Neural progenitor cell (in vitro differentiated cells): Measurements from ENCODE around the gene NMS. TPM values are rescaled to one million over a fixed set of nuclear protein-coding genes. Genes with fewer than 3 reads are reported as not detected.
A peak's percentile ranks its signal among the peaks of the same experiment; 100 is the strongest.

Source experiments
- DNase-seq: peaks from one replicate; pipeline ENCODE4 v3.0.0-alpha.2; 2016; ENCODE audit warnings: low spot score
- H2AFZ ChIP-seq: fragments of 200-600 bp; sonication (generic); replicated peaks from 2 replicates; pipeline ENCODE4 v1.6.1; 2016; ENCODE audit warnings: antibody characterized with exemption
- H3F3A ChIP-seq: fragments of 200-600 bp; sonication (generic); 2 replicates; pipeline ENCODE4 v1.6.1; 2016; ENCODE audit warnings: antibody characterized with exemption, low read depth
- H3K27ac ChIP-seq: fragments of 200-600 bp; sonication (generic); 2 replicates; pipeline ENCODE4 v1.5.1; 2016; ENCODE audit warnings: mild to moderate bottlenecking
- H3K27me3 ChIP-seq: fragments of 200-600 bp; sonication (generic); 2 replicates; pipeline ENCODE4 v1.6.1; 2016; ENCODE audit warnings: mild to moderate bottlenecking, moderate library complexity
- H3K36me3 ChIP-seq: fragments of 200-600 bp; sonication (generic); 2 replicates; pipeline ENCODE4 v1.5.1; 2016
- H3K4me1 ChIP-seq: fragments of 200-600 bp; sonication (generic); 2 replicates; pipeline ENCODE4 v1.6.1; 2016; ENCODE audit warnings: mixed run types
- H3K4me2 ChIP-seq: fragments of 200-600 bp; sonication (generic); 2 replicates; pipeline ENCODE4 v1.6.1; 2016
- H3K4me3 ChIP-seq: fragments of 200-600 bp; sonication (generic); 2 replicates; pipeline ENCODE4 v1.5.1; 2016
- H3K79me2 ChIP-seq: fragments of 200-600 bp; sonication (generic); 2 replicates; pipeline ENCODE4 v1.6.1; 2016; ENCODE audit warnings: low read depth
- H3K9ac ChIP-seq: fragments of 200-600 bp; sonication (generic); 2 replicates; pipeline ENCODE4 v1.6.1; 2016
- H3K9me3 ChIP-seq: fragments of 200-600 bp; sonication (generic); 2 replicates; pipeline ENCODE4 v1.5.1; 2016; ENCODE audit warnings: low read depth
- H4K20me1 ChIP-seq: fragments of 200-600 bp; sonication (generic); 2 replicates; pipeline ENCODE4 v1.6.1; 2016; ENCODE audit warnings: low read depth
- H3K27ac Mint-ChIP-seq: 3 replicates; pipeline ENCODE4 v1.8.0; 2021; ENCODE audit warnings: mixed read lengths
- H3K27me3 Mint-ChIP-seq: 2 replicates; pipeline ENCODE4 v1.8.0; 2022; ENCODE audit warnings: low read depth, mild to moderate bottlenecking, inconsistent platforms, moderate library complexity, mixed read lengths; ENCODE audit not compliant: insufficient read depth
- H3K36me3 Mint-ChIP-seq: 3 replicates; pipeline ENCODE4 v1.8.0; 2021; ENCODE audit warnings: mixed read lengths
- H3K4me1 Mint-ChIP-seq: 3 replicates; pipeline ENCODE4 v1.8.0; 2021; ENCODE audit warnings: mixed read lengths
- H3K4me3 Mint-ChIP-seq: 3 replicates; pipeline ENCODE4 v1.8.0; 2021; ENCODE audit warnings: mild to moderate bottlenecking, moderate library complexity, mixed read lengths
- H3K9me3 Mint-ChIP-seq: 3 replicates; pipeline ENCODE4 v1.8.0; 2020; ENCODE audit warnings: mixed read lengths
- EZH2 ChIP-seq: fragments of 200-600 bp; sonication (generic); IDR thresholded peaks from 2 replicates; pipeline ENCODE4 v1.6.1; 2017; ENCODE audit warnings: antibody characterized with exemption, mild to moderate bottlenecking, moderate library complexity
- EZH2phosphoT487 ChIP-seq: fragments of 200-600 bp; sonication (generic); IDR thresholded peaks from 2 replicates; pipeline ENCODE4 v1.6.1; 2017; ENCODE audit warnings: antibody characterized with exemption
- total RNA-seq: library from RNA; depleted of rRNA; stranded (reverse); fragments of >200 nt; gene quantifications from 2 replicates; pipeline ENCODE4 v1.2.3, GENCODE V29; 2015; ENCODE audit warnings: low replicate concordance
- TF ChIP-seq, protein P1 (sequence below): fragments of 200-600 bp; sonication (generic); IDR thresholded peaks from 2 replicates; pipeline ENCODE4 v1.5.1; 2017; ENCODE audit warnings: antibody characterized with exemption, mild to moderate bottlenecking

Gene NMS
- total RNA-seq, 1 donor from 2014 or later, result not detected

DNA sequence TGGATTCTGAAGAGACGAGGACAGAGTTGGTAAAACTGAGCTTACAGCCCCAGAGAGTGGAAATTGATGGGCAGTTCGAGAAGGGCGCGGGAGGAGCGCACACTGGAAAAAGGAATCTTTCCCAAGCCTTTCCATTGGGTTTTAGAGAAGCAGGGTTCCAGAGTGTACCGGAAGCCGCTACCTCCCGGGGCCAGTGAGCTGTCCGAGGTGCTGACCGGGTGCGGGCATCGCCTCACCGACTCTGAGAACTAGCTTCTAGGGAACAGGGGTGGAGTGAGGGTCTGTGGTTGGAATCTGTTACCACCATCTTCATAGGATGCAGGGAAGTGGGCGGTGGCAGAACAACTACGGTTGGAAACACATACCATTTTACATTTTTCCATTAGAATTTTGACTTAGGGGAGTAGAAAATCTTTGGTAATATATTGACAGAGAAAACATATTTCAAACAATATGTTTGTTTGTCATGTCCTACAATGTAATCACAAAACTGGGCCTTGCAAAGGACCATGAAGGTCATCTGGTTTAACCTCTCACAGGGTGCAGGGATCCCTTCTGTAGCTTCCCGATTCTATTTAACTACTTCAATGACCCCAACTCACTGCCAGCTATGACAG is 724 bp downstream of the NMS start:
- Histone ChIP-seq H3K4me2 (no peak overlapping the region), H3K4me1 (no peaks in the 10 kb centered on the region), H3K27ac (no peak overlapping the region), H3F3A (no peaks in the 10 kb centered on the region), H4K20me1 (no peaks in the 10 kb centered on the region), H3K4me3 (no peak overlapping the region), H3K36me3 (no peaks in the 10 kb centered on the region), H3K9me3 (no peaks in the 10 kb centered on the region), H3K27me3 (peaks cover 5% of the 10 kb centered on the region), H3K9ac (no peak overlapping the region), H2AFZ (no peak overlapping the region), H3K79me2 (no peaks in the 10 kb centered on the region)
- DNase-seq, result peak; percentile 80
- H3K27ac Mint-ChIP-seq, result no peak overlapping the region
- no peak overlapping the region for H3K4me3 Mint-ChIP-seq
- H3K9me3 Mint-ChIP-seq, result no peaks in the 10 kb centered on the region
- H3K4me1 Mint-ChIP-seq, result no peaks in the 10 kb centered on the region
- no peak for TF ChIP-seq EZH2
- TF ChIP-seq EZH2phosphoT487, result no peak
- TF ChIP-seq, protein P1, sequence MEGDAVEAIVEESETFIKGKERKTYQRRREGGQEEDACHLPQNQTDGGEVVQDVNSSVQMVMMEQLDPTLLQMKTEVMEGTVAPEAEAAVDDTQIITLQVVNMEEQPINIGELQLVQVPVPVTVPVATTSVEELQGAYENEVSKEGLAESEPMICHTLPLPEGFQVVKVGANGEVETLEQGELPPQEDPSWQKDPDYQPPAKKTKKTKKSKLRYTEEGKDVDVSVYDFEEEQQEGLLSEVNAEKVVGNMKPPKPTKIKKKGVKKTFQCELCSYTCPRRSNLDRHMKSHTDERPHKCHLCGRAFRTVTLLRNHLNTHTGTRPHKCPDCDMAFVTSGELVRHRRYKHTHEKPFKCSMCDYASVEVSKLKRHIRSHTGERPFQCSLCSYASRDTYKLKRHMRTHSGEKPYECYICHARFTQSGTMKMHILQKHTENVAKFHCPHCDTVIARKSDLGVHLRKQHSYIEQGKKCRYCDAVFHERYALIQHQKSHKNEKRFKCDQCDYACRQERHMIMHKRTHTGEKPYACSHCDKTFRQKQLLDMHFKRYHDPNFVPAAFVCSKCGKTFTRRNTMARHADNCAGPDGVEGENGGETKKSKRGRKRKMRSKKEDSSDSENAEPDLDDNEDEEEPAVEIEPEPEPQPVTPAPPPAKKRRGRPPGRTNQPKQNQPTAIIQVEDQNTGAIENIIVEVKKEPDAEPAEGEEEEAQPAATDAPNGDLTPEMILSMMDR, result no peak
- no peaks in the 10 kb centered on the region for H3K36me3 Mint-ChIP-seq
- peaks cover 2% of the 10 kb centered on the region for H3K27me3 Mint-ChIP-seq

DNA sequence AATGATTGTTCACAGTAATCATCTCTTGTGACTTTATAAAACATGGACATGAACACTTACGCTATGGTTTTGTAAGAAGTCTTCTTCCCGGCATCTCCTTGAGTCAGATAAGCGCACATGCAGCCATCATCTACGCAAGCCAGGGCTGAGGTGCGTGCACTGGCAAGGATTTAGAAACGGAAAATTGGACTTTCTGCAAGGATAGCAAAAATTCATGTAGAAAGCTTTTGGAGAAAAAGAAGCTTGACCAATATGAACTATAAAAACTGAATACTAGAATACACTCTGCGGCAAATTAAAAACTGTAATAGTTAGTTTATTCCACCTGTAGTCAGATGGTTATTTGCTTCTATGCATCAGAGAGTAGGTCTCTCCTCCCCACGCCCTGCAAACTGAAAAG is 6.3 kb downstream of the NMS start:
- no peak overlapping the region for H3K27ac Mint-ChIP-seq
- no peaks in the 10 kb centered on the region for H3K4me1 ChIP-seq
- no peak overlapping the region for H3K27ac ChIP-seq
- H3K4me1 Mint-ChIP-seq, result no peaks in the 10 kb centered on the region
- TF ChIP-seq EZH2phosphoT487 (no peak), EZH2 (no peak)
- TF ChIP-seq, protein P1, result no peak
- no peaks in the 10 kb centered on the region for H3K79me2 ChIP-seq
- H3K9ac ChIP-seq, result no peak overlapping the region
- no peak for DNase-seq
- no peaks in the 10 kb centered on the region for H3K9me3 ChIP-seq
- no peak overlapping the region for H3K4me3 Mint-ChIP-seq
- H3K36me3 Mint-ChIP-seq, result no peaks in the 10 kb centered on the region
- H3K27me3 ChIP-seq, result peaks cover 5% of the 10 kb centered on the region
- H3K4me3 ChIP-seq, result no peak overlapping the region
- H3K4me2 ChIP-seq, result no peak overlapping the region
- H3K27me3 Mint-ChIP-seq, result peaks cover 2% of the 10 kb centered on the region
- H3K9me3 Mint-ChIP-seq, result no peaks in the 10 kb centered on the region
- no peaks in the 10 kb centered on the region for H3K36me3 ChIP-seq
- no peaks in the 10 kb centered on the region for H4K20me1 ChIP-seq
- H3F3A ChIP-seq, result no peaks in the 10 kb centered on the region
- H2AFZ ChIP-seq, result no peak overlapping the region

DNA sequence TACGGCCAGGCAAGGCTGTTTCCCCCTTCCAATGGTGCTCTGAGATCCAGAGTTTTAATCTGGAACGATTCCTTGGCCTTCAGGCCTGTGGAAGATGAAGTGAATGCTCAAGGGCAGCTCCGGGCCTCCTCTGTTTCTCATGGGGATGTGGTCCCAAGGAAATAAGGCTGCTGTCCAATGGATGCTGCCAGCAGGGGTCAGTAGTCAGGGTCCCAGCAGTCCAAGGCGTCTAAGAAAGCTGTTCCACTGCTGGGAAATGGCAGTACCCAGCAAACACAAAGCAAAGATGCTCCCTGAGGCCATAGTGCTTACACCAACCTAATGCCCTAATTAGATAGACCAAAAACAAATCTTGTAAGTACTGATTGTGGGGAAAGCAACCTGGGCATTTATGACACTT is 12.5 kb downstream of the NMS start:
- Histone ChIP-seq H4K20me1 (no peaks in the 10 kb centered on the region), H3K4me2 (no peak overlapping the region), H3K27ac (no peak overlapping the region), H3F3A (no peaks in the 10 kb centered on the region), H3K9me3 (no peaks in the 10 kb centered on the region), H3K79me2 (no peaks in the 10 kb centered on the region), H3K4me1 (no peaks in the 10 kb centered on the region), H3K27me3 (no peaks in the 10 kb centered on the region), H3K36me3 (no peaks in the 10 kb centered on the region), H2AFZ (no peak overlapping the region), H3K4me3 (no peak overlapping the region), H3K9ac (no peak overlapping the region)
- no peaks in the 10 kb centered on the region for H3K4me1 Mint-ChIP-seq
- peak overlapping the region; percentile 27 for H3K4me3 Mint-ChIP-seq
- peak; percentile 8 for DNase-seq
- TF ChIP-seq EZH2phosphoT487, result no peak
- TF ChIP-seq EZH2, result no peak
- TF ChIP-seq, protein P1, result peak; percentile 35
- H3K36me3 Mint-ChIP-seq, result no peaks in the 10 kb centered on the region
- H3K27me3 Mint-ChIP-seq, result peaks cover 2% of the 10 kb centered on the region
- H3K27ac Mint-ChIP-seq, result no peak overlapping the region
- H3K9me3 Mint-ChIP-seq, result peaks cover 4% of the 10 kb centered on the region
